Ecto neural progenitor cell (in vitro differentiated cells): ENCODE measurements around the gene SYNJ2.

ENCODE experiments used
- DNase-seq: peaks from one replicate; pipeline ENCODE4 v3.0.0-alpha.2; 2018; ENCODE audit warnings: low spot score

Gene SYNJ2

GRCh38 chr6:158014505-158015187 is 33.0 kb downstream of the SYNJ2 start:
- no peak for DNase-seq

DNA sequence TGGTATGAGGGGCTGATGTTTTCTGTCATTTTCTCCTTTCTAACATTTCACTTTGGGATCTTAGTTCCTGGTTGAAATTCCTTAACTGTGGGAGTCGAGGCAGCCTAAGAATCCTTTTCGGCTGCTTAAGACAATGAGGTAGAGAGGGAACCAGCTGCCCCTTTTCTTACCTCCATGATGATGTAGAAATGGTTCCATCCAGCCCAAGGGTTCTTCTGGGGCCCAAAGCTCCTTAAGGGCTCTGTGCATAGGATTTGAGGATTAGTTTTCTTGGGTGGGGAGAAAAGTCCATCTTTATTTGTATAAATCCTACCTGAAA is 33.5 kb downstream of the SYNJ2 start:
- no peak for DNase-seq

GRCh38 chr6:158016571-158017383 is 35.1 kb downstream of the SYNJ2 start:
- DNase-seq = no peak

DNA sequence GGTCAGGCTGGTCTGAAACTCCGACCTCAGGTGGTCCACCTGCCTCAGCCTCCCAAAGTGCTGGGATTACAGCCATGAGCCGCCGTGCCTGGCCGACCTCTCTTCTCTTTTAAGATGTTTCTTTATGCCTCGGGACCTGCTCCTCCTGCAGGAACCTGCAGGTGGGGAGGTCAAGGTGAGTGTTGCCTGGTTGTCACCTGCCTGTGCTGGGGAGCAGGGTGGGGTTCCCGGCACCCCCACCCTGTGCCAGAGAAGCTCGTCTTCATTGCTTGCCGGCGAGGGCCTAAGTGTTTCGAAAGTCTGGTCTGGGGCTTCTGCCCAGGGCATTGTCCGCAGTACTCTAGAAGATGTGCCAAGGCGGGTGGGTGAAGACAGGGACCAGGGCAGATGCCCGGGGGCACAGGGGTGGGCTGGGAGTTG is 36.0 kb downstream of the SYNJ2 start:
- DNase-seq = no peak

GRCh38 chr6:158018041-158018771 is 36.5 kb downstream of the SYNJ2 start:
- no peak for DNase-seq

DNA sequence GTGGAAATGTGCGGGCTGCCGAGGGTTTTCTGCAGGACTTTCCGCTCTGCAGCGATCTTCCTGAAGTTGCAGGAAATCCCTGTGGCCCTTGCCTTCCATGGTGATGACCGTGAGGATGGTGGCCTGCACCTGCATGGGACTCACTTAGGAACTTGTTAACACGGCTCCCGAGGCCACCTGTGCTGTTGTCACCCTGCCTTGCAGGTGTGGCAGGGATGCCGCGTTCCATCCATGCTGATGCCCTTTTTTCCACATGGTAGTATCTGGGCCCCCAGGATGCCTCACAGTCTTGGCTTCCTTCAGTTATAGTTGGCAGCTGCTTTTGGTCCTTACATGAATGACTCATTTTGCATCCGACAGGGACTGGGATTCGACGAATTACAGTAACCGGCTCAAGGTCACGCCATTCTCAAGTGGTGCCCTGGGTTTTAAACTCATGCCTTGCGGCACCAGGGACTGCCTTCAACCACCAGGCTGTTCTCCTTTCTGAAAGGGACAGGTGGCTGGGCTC is 37.2 kb downstream of the SYNJ2 start:
- DNase-seq = no peak

- no peak for DNase-seq
Measured at GRCh38 chr6:158019416-158019815, 37.8 kb downstream of the SYNJ2 start.

- DNase-seq = no peak
Measured at GRCh38 chr6:158020272-158020711, 38.6 kb downstream of the SYNJ2 start.

DNA sequence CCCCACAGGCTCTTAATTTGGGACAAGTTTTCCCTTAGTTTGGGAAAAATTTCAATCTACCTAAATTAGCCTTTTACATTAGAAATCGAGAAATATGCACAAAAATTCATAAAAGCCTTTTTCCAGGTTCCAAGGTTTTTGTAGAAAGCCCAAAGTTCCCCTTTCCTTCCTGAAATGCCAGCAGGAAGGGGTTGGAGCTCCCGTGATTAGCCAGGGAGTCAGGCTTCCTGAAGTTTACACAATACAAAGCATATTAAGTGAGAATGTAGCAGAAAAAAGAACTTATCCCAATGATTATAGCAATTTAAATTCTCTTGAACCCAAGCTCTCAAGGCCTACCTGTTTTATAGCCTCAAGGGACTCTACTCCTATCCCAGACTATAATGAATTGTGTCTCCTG is 39.1 kb downstream of the SYNJ2 start:
- no peak for DNase-seq

- no peak for DNase-seq
Measured at GRCh38 chr6:158021376-158021775, 39.7 kb downstream of the SYNJ2 start.

DNA sequence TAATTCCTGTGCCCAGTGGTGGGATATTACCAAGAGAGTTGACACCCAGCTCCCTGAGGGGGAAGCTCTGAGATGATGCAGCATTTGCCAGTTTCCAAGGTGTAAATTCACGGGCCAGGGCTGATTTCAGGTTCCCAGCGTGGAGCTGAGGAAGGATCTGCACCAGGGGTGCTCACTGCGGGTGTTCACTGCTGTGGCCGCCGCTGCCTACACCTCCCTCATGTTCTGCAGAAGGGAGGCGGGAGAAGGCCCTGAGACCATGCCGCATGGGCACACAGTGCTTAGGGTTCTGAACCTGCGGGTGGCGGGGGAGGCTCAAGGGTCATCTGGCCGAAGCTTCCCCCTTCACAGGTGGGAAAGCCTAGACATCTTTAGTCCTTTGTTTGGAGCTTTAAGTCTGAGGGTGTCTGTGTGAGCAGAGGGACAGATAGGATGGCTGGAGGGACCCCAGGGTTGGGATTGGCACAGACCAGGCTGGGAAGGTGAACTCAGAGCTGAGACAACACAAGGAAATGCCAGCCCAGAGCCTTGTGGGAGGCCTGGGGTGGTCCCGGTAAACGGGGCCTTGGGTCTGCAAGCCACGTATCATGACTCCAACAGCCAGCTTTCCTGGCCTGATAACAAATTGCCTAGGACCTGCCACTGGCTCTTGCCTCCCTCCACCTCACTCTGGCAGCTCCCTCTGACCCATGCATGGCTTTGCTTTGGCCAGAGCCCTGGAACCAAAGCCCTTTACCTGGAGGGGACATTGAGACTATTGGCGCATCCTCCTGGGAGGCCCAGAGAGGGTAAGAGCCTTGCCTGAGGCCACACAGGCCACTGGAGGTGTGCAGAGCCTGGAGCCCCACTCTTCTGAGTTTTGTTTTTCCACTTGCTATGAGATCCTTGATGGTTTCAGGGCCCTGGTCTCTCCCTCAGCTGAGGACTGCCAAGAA is 40.4 kb downstream of the SYNJ2 start:
- no peak for DNase-seq

GRCh38 chr6:158022749-158023596 is 41.3 kb downstream of the SYNJ2 start:
- no peak for DNase-seq

DNA sequence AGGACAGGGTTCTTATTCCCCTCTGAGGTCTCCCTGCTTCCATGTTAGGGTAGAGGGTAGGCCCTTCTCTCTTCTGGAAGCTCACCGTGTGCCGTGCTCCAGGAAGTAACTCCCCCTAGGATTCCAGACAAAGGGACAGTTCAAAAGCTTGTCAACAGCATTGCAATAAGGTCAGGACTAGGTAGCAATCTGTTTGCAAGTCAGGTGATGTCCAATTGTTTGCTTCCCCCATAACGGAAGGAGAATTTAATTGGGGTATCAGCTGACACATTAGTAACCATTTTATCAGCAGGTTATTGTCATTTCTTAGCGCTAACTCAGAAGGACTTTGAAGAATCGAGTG is 41.9 kb downstream of the SYNJ2 start:
- DNase-seq = no peak

DNA sequence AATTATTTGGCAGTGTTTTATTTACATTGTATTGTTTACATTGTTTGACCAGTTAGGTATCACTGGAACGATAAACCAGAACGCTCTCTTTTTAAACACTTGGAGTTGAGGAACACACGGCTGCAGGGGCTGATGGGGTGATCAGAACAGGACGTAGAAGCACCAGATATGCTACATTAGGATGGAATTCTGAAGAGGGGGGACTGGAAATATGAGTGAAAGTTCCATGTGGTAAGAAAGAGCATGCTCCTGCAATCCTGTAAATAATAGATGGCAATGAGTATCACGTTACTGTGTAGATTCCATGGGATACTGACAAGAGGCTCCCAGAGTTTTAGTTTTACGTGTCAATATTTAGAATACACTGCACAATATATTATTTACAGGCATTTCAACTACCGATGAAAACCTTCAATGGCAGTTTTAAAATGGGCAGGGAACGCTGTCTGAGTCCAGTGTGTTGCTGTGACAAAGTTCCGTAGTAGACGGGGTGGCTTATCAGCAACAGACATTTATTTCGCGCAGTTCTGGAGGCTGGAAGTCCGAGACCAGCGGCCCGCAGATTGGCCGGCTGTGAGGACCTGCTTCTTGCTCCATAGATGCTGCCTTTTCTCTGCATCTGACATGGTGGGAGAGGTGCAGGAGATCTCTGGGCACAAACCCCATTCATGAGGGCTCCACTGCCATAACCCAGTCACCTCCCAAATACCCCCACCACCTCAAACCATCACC is 43.1 kb downstream of the SYNJ2 start:
- no peak for DNase-seq

GRCh38 chr6:158026054-158026900 is 44.6 kb downstream of the SYNJ2 start:
- no peak for DNase-seq

- no peak for DNase-seq
Measured at GRCh38 chr6:158026901-158027589, 45.4 kb downstream of the SYNJ2 start.

DNA sequence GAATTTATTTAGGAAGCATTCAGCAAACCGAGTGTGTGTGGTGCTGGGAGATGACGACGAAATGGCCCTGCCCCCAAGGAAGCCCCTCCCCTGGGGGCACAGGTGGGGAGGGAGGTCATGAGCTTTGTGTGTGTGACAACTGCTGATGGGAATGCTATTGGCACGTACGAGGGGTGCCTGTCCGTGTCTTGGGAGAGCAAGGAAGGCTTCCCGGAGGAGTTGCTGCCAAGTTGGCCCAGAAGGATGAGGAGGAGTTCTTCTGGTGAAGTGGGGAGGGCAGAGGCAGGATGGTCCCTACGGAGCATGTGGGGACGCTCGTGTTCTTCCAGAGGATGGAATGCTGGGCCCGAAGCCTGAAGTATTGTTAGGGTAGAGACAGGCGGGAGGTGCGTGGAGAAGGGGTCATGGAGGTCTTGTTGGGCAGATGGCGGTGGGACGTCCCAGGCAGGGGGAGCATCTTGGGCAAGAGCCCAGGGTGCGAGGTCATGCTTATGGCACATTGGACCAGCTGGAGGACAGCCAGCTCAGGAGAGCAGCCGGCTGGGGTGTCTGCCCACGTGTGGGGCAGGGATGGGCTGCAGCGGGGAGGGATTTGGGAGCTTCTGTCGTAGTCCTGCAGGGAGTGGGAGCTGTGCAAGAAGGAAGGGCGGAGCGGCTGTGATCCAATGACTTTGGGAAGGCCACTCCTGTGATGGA is 46.1 kb downstream of the SYNJ2 start:
- no peak for DNase-seq

- DNase-seq = no peak
Measured at GRCh38 chr6:158028421-158028820, 46.8 kb downstream of the SYNJ2 start.
